ENCODE measurements around the gene TCF7L1.

- TF ChIP-seq, protein P1, sequence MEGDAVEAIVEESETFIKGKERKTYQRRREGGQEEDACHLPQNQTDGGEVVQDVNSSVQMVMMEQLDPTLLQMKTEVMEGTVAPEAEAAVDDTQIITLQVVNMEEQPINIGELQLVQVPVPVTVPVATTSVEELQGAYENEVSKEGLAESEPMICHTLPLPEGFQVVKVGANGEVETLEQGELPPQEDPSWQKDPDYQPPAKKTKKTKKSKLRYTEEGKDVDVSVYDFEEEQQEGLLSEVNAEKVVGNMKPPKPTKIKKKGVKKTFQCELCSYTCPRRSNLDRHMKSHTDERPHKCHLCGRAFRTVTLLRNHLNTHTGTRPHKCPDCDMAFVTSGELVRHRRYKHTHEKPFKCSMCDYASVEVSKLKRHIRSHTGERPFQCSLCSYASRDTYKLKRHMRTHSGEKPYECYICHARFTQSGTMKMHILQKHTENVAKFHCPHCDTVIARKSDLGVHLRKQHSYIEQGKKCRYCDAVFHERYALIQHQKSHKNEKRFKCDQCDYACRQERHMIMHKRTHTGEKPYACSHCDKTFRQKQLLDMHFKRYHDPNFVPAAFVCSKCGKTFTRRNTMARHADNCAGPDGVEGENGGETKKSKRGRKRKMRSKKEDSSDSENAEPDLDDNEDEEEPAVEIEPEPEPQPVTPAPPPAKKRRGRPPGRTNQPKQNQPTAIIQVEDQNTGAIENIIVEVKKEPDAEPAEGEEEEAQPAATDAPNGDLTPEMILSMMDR (optimal IDR thresholded peaks at IDR 0.05 in 1 of 3, IDR thresholded peaks at IDR 0.05 in 1 of 3, conservative IDR thresholded peaks at IDR 0.05 in 1 of 3; ENCODE audit: extremely low read depth in 1 of 3, insufficient read depth in 2 of 3, low read length in 3 of 3): no peak
- no peak for TF ChIP-seq EZH2 (IDR thresholded peaks at IDR 0.05; ENCODE audit: low read length)
Observed at GRCh38 chr2:85089585-85089984, 43.6 kb upstream of the TCF7L1 start.

All from keratinocyte (primary cell).